ENCODE measurements around the gene SEZ6.
A peak's percentile ranks its signal among the peaks of the same experiment; 100 is the strongest.

Gene SEZ6

GRCh38 chr17:29005936-29006511 is at the start of gene SEZ6:
SEZ6 (minus strand) TSS chr17:29006033; CDS start chr17:29005869, 164 bp downstream.
- DNase-seq, result peak; percentile 34

GRCh38 chr17:29054835-29055234 is 49.0 kb upstream of the SEZ6 start:
- DNase-seq, result no peak

- no peak for DNase-seq
Observed at GRCh38 chr17:29051731-29052130, 45.9 kb upstream of the SEZ6 start.

- no peak for DNase-seq
Observed at GRCh38 chr17:29051194-29051593, 45.4 kb upstream of the SEZ6 start.

- no peak for DNase-seq
Observed at GRCh38 chr17:29050176-29050575, 44.3 kb upstream of the SEZ6 start.

- DNase-seq, result no peak
Observed at GRCh38 chr17:29049541-29050145, 43.8 kb upstream of the SEZ6 start.

GRCh38 chr17:29048440-29049368 is 42.9 kb upstream of the SEZ6 start:
- no peak for DNase-seq

- DNase-seq, result no peak
Observed at GRCh38 chr17:29046473-29046839, 40.6 kb upstream of the SEZ6 start.

GRCh38 chr17:29045734-29046472 is 40.1 kb upstream of the SEZ6 start:
- no peak for DNase-seq

GRCh38 chr17:29045026-29045425 is 39.2 kb upstream of the SEZ6 start:
- no peak for DNase-seq

- no peak for DNase-seq
Observed at GRCh38 chr17:29043539-29044145, 37.8 kb upstream of the SEZ6 start.

GRCh38 chr17:29042679-29043538 is 37.1 kb upstream of the SEZ6 start, which contains the start of gene PIPOX:
PIPOX (plus strand) TSS chr17:29043141; CDS start chr17:29043226, 85 bp downstream.
- DNase-seq, result no peak

- no peak for DNase-seq
Observed at GRCh38 chr17:29042026-29042678, 36.3 kb upstream of the SEZ6 start.

- DNase-seq, result no peak
Observed at GRCh38 chr17:29041571-29041970, 35.7 kb upstream of the SEZ6 start.

GRCh38 chr17:29041091-29041490 is 35.3 kb upstream of the SEZ6 start:
- DNase-seq, result no peak

GRCh38 chr17:29039764-29040598 is 34.1 kb upstream of the SEZ6 start:
- no peak for DNase-seq

- no peak for DNase-seq
Observed at GRCh38 chr17:29038085-29038795, 32.4 kb upstream of the SEZ6 start.

- DNase-seq, result no peak
Observed at GRCh38 chr17:29037739-29038084, 31.9 kb upstream of the SEZ6 start.

- no peak for DNase-seq
Observed at GRCh38 chr17:29036584-29036983, 30.8 kb upstream of the SEZ6 start.

GRCh38 chr17:29034510-29034909 is 28.7 kb upstream of the SEZ6 start:
- DNase-seq, result no peak
